Measurements from ENCODE around the gene UQCC2.

- TF ChIP-seq CTCF (IDR thresholded peaks at IDR 0.05; ENCODE audit: insufficient read depth, low read length) (no peak), REST (IDR thresholded peaks at IDR 0.05; ENCODE audit: insufficient replicate concordance, low read depth) (no peak), POLR2AphosphoS5 (IDR thresholded peaks at IDR 0.05; ENCODE audit: low read depth) (no peak), SPI1 (IDR thresholded peaks at IDR 0.05; ENCODE audit: borderline replicate concordance, low read depth) (no peak), GABPA (IDR thresholded peaks at IDR 0.05; ENCODE audit: low read depth) (no peak)
Measured at GRCh38 chr6:33652002-33652401, 59.5 kb downstream of the UQCC2 start.

Measured in HL-60 (cell line).